ENCODE measurements around the gene IFNA14. TPM values are rescaled to one million over a fixed set of nuclear protein-coding genes. Genes with fewer than 3 reads are reported as not detected.

IFNA14 gene
- total RNA-seq, 1 experiment from 2014 or later = not detected

GRCh38 chr9:21286099-21286498, 46.3 kb upstream of the IFNA14 start:
- no peak for DNase-seq
- Histone ChIP-seq H3K79me2 (ENCODE audit: low read length) (no peaks in the 10 kb centered on the region), H2AFZ (ENCODE audit: low read length) (no peak overlapping the region), H3K27ac (ENCODE audit: low read length) (no peak overlapping the region), H3K36me3 (ENCODE audit: low read depth, low read length) (no peaks in the 10 kb centered on the region), H3K4me3 (ENCODE audit: low read length) (no peak overlapping the region), H3K9me3 (ENCODE audit: low read length) (no peaks in the 10 kb centered on the region), H3K4me2 (ENCODE audit: low read length) (no peak overlapping the region), H3K9ac (ENCODE audit: low read length) (no peak overlapping the region), H3K27me3 (ENCODE audit: low read length) (peaks cover 11% of the 10 kb centered on the region; the same call in 1 of the 2 replicates), H3K4me1 (ENCODE audit: insufficient read depth, low read length) (no peaks in the 10 kb centered on the region), H4K20me1 (ENCODE audit: low read length) (no peaks in the 10 kb centered on the region), H3F3A (ENCODE audit: low read length, unreplicated experiment) (no peaks in the 10 kb centered on the region), H3K9me2 (replicated peaks; ENCODE audit: low read length) (no peaks in the 10 kb centered on the region)
- TF ChIP-seq, protein P1, sequence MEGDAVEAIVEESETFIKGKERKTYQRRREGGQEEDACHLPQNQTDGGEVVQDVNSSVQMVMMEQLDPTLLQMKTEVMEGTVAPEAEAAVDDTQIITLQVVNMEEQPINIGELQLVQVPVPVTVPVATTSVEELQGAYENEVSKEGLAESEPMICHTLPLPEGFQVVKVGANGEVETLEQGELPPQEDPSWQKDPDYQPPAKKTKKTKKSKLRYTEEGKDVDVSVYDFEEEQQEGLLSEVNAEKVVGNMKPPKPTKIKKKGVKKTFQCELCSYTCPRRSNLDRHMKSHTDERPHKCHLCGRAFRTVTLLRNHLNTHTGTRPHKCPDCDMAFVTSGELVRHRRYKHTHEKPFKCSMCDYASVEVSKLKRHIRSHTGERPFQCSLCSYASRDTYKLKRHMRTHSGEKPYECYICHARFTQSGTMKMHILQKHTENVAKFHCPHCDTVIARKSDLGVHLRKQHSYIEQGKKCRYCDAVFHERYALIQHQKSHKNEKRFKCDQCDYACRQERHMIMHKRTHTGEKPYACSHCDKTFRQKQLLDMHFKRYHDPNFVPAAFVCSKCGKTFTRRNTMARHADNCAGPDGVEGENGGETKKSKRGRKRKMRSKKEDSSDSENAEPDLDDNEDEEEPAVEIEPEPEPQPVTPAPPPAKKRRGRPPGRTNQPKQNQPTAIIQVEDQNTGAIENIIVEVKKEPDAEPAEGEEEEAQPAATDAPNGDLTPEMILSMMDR (conservative IDR thresholded peaks at IDR 0.05; ENCODE audit: low read depth, low read length) = no peak
- TF ChIP-seq EZH2 (IDR thresholded peaks at IDR 0.05; ENCODE audit: low read length, unreplicated experiment) (no peak), EZH2phosphoT487 (IDR thresholded peaks at IDR 0.05; ENCODE audit: borderline replicate concordance, low read length) (no peak)
- ChIA-PET CTCF (no interaction called here), POLR2A (ENCODE audit: unreplicated experiment) (no interaction called here)
- intact Hi-C loops (cut with micrococcal nuclease) = no loop called here
- BruUV-seq (replicated peaks) = no TSS peak
- no peak for ATAC-seq

- CTCF ChIA-PET = no interaction called here
- Histone ChIP-seq H3K9ac (ENCODE audit: low read length) (no peak overlapping the region), H3K9me3 (ENCODE audit: low read length) (no peaks in the 10 kb centered on the region), H4K20me1 (ENCODE audit: low read length) (no peaks in the 10 kb centered on the region), H3K4me3 (ENCODE audit: low read length) (no peak overlapping the region), H3F3A (ENCODE audit: low read length, unreplicated experiment) (no peaks in the 10 kb centered on the region), H3K79me2 (ENCODE audit: low read length) (no peaks in the 10 kb centered on the region), H3K4me2 (ENCODE audit: low read length) (no peak overlapping the region), H3K27ac (ENCODE audit: low read length) (no peak overlapping the region), H3K4me1 (ENCODE audit: insufficient read depth, low read length) (no peaks in the 10 kb centered on the region), H2AFZ (ENCODE audit: low read length) (no peak overlapping the region), H3K27me3 (ENCODE audit: low read length) (peaks cover 19% of the 10 kb centered on the region), H3K36me3 (ENCODE audit: low read depth, low read length) (no peaks in the 10 kb centered on the region), H3K9me2 (replicated peaks; ENCODE audit: low read length) (no peaks in the 10 kb centered on the region)
- POLR2A ChIA-PET (ENCODE audit: unreplicated experiment) = no interaction called here
- ATAC-seq = no peak
- BruUV-seq (replicated peaks) = no TSS peak
- TF ChIP-seq, protein P1 (conservative IDR thresholded peaks at IDR 0.05; ENCODE audit: low read depth, low read length) = no peak
- TF ChIP-seq EZH2 (IDR thresholded peaks at IDR 0.05; ENCODE audit: low read length, unreplicated experiment) = no peak
- no peak for TF ChIP-seq EZH2phosphoT487 (IDR thresholded peaks at IDR 0.05; ENCODE audit: borderline replicate concordance, low read length)
- DNase-seq = no peak
- intact Hi-C loops (cut with micrococcal nuclease) = no loop called here
Measured at GRCh38 chr9:21281275-21281674, 41.5 kb upstream of the IFNA14 start.

- intact Hi-C loops (cut with micrococcal nuclease) = no loop called here
- CTCF ChIA-PET = no interaction called here
Measured at GRCh38 chr9:21268347-21268657, 28.5 kb upstream of the IFNA14 start.

More at GRCh38 chr9:21268347-21268657, 28.5 kb upstream of the IFNA14 start:
- H3K79me2 ChIP-seq (ENCODE audit: low read length) = no peaks in the 10 kb centered on the region
- H3F3A ChIP-seq (ENCODE audit: low read length, unreplicated experiment) = no peaks in the 10 kb centered on the region
- ATAC-seq (no peak), DNase-seq (no peak)
- no peaks in the 10 kb centered on the region for H3K36me3 ChIP-seq (ENCODE audit: low read depth, low read length)
- no peaks in the 10 kb centered on the region for H4K20me1 ChIP-seq (ENCODE audit: low read length)
- no peaks in the 10 kb centered on the region; the same call in 1 of the 2 replicates for H3K27me3 ChIP-seq (ENCODE audit: low read length)
- no peak overlapping the region for H3K4me2 ChIP-seq (ENCODE audit: low read length)
- no peak overlapping the region for H3K4me3 ChIP-seq (ENCODE audit: low read length)
- H3K9me2 ChIP-seq (replicated peaks; ENCODE audit: low read length) = no peaks in the 10 kb centered on the region
- peaks cover 4% of the 10 kb centered on the region; the same call in 1 of the 2 replicates for H3K4me1 ChIP-seq (ENCODE audit: insufficient read depth, low read length)
- H2AFZ ChIP-seq (ENCODE audit: low read length) = no peak overlapping the region
- BruUV-seq (replicated peaks) = no TSS peak
- no peaks in the 10 kb centered on the region for H3K9me3 ChIP-seq (ENCODE audit: low read length)
- no peak for TF ChIP-seq EZH2phosphoT487 (IDR thresholded peaks at IDR 0.05; ENCODE audit: borderline replicate concordance, low read length)
- TF ChIP-seq, protein P1 (conservative IDR thresholded peaks at IDR 0.05; ENCODE audit: low read depth, low read length) = no peak
- no peak for TF ChIP-seq EZH2 (IDR thresholded peaks at IDR 0.05; ENCODE audit: low read length, unreplicated experiment)
- no peak overlapping the region for H3K27ac ChIP-seq (ENCODE audit: low read length)
- POLR2A ChIA-PET (ENCODE audit: unreplicated experiment) = interaction anchor here (0.6 kb wide), 1 partner anchor 25 kb away, joined by 3 read pairs; no protein-coding TSS in a partner anchor
- no peak overlapping the region for H3K9ac ChIP-seq (ENCODE audit: low read length)
